ENCODE results near the gene XYLT1.

- TF ChIP-seq POLR2A (IDR thresholded peaks at IDR 0.05) (no peak), POLR2AphosphoS5 (IDR thresholded peaks at IDR 0.05) (no peak), CTCF (IDR thresholded peaks at IDR 0.05) (no peak)
Observed at GRCh38 chr16:17098685-17099084, 372.1 kb downstream of the XYLT1 start.
